HG02759 (cell line): Measurements from ENCODE around the gene TMIGD1.

Experiments used
- ATAC-seq: cut with Tn5 transposase; IDR thresholded peaks from one replicate; pipeline ENCODE4 v1.9.1; 2021; ENCODE audit warnings: mild to moderate bottlenecking, moderate library complexity; ENCODE audit not compliant: unreplicated experiment

Gene TMIGD1

GRCh38 chr17:30333503-30334360 lies at the start of gene TMIGD1:
Gene TMIGD1 (minus strand): TSS chr17:30334057. CDS start chr17:30332133, 1,924 bp downstream.
- no peak for ATAC-seq

GRCh38 chr17:30382345-30382744 lies 48.5 kb upstream of the TMIGD1 start:
- no peak for ATAC-seq

GRCh38 chr17:30381340-30381659 lies 47.4 kb upstream of the TMIGD1 start:
- ATAC-seq: no peak

GRCh38 chr17:30380643-30381339 lies 46.9 kb upstream of the TMIGD1 start:
- ATAC-seq: no peak

GRCh38 chr17:30379903-30380381 lies 46.1 kb upstream of the TMIGD1 start:
- ATAC-seq: no peak

GRCh38 chr17:30379303-30379902 lies 45.5 kb upstream of the TMIGD1 start:
- ATAC-seq: peak; percentile 6

- ATAC-seq: peak; percentile 90
Measured at GRCh38 chr17:30378825-30379302, 45.0 kb upstream of the TMIGD1 start, which contains the start of gene CPD. Gene CPD (plus strand): TSS chr17:30378927. CDS start chr17:30378981, 54 bp downstream.

GRCh38 chr17:30378241-30378824 lies 44.5 kb upstream of the TMIGD1 start:
- peak; percentile 7 for ATAC-seq

- ATAC-seq: no peak
Measured at GRCh38 chr17:30377574-30378240, 43.9 kb upstream of the TMIGD1 start.

GRCh38 chr17:30376621-30377452 lies 43.0 kb upstream of the TMIGD1 start:
- no peak for ATAC-seq

- ATAC-seq: no peak
Measured at GRCh38 chr17:30375661-30376060, 41.8 kb upstream of the TMIGD1 start.

GRCh38 chr17:30372755-30373154 lies 38.9 kb upstream of the TMIGD1 start:
- ATAC-seq: no peak

GRCh38 chr17:30369995-30370394 lies 36.1 kb upstream of the TMIGD1 start:
- ATAC-seq: no peak

GRCh38 chr17:30368912-30369720 lies 35.3 kb upstream of the TMIGD1 start:
- no peak for ATAC-seq

GRCh38 chr17:30366536-30366935 lies 32.7 kb upstream of the TMIGD1 start:
- no peak for ATAC-seq

GRCh38 chr17:30363715-30364202 lies 29.9 kb upstream of the TMIGD1 start:
- ATAC-seq: peak; percentile 88

GRCh38 chr17:30361766-30362279 lies 28.0 kb upstream of the TMIGD1 start:
- ATAC-seq: no peak

GRCh38 chr17:30360086-30360808 lies 26.4 kb upstream of the TMIGD1 start:
- ATAC-seq: no peak
